ENCODE measurements around the gene BHLHE41.

BHLHE41 gene

DNA sequence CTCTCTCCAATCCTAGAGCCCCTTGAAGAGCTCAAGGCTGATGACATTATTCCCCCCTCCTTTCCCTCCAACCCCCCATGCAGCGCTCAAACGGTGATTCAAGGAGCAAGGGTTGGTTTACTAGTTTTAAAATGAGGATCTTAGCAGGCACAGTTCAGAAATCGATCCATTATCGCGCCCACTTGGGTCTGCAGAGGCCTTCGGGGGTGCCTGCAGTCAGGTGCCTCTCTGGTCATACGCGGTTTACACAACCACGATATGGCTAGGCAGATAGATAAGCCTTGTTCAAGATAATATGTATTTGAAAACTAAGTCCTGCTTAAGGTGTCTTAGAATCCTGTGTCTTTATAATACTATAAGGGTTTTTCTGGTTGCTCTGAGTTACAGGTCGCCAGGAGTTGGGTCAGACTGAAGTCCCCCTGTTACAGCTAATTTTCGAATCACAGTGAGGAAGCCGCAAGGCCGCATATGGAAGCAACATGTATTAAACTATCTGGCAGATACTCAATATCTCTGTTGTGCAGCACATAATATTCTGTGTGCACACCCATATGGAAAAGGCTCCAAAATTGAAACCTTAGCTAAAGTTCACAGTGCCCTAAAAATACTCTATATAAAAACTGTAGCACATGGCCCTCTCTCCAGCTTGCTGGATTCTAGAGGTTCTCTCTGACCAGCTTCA lies 10.0 kb downstream of the BHLHE41 start:
- peak overlapping the region; percentile 48 to 54 for H3K4me3 ChIP-seq (replicated peaks in 1 of 2; ENCODE audit: low read depth in 2 of 2, low read length in 2 of 2)
- no peak for DNase-seq (ENCODE audit: low read depth in 2 of 2)
- TF ChIP-seq CTCF (IDR thresholded peaks at IDR 0.05; ENCODE audit: low read depth, low read length), result no peak

DNA sequence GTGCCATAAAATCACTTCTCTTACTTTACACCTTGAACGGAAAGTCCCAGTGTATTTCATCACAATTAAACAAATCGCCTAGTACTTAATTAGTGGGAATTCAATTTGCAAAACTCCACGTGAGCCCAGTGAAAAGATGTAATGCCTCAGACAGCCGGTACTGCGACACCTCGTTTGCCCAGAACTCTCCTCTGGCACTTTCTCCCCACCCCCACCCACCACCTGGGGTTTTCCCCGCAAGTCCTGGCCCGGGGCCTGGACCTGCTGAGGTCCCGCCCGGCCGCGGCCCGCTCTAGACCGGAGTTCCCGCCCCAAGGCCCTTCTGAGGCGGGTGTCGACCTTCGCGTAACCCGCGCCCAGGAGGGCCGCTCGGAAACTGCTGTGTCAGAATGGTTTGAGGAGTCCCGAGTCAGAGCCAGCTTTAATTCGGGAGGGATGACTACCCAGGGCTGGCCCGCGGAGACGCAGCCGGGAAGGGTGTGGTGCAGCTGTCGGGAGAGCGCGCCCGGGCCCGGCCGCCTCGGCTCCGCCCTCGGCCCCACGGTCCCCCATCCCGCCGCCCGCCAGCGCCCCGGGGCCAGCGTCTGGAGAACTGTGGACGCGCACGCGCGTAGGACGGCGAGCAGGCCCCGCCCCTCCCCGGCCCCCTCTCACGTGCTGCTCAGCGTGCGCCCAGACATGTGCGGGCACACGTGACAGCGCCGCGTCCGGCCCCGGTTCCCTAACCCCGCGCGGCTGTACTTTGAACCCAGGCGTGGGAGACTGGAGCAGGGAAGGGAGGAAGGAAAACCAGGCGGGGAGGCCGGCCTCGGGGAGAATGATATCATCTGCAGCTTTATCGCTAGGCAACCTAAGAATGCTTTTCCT lies 10.8 kb downstream of the BHLHE41 start:
- peak; percentile 90 to 91 for DNase-seq (ENCODE audit: low read depth in 2 of 2)
- TF ChIP-seq CTCF (IDR thresholded peaks at IDR 0.05; ENCODE audit: low read depth, low read length), result peak; percentile 39
- peak overlapping the region; percentile 54 to 58 for H3K4me3 ChIP-seq (replicated peaks in 1 of 2; ENCODE audit: low read depth in 2 of 2, low read length in 2 of 2)

DNA sequence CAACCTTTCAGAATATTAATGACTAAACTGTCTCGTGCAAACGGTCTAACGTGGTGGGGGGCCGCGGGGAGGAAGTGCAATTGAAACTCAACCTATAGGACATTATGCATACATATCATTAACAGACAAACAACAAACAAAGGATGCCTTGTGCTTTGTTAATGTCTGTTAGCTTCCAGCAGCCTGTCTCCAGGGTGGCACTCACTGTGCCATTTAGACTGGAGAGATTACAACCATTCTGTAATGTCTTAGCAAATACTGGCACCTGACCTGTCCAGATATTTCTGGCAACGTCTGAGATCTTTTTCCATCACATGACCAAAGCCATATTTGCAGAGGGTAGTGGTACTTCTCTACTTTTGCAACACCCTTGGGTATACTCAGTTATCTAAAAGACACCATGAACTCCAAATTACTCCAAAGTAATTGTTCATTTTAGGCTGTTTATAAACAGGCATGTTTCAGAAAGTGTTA lies 11.6 kb downstream of the BHLHE41 start:
- no peak for DNase-seq (ENCODE audit: low read depth in 2 of 2)
- H3K4me3 ChIP-seq (replicated peaks in 1 of 2; ENCODE audit: low read depth in 2 of 2, low read length in 2 of 2), result no peak overlapping the region
- TF ChIP-seq CTCF (IDR thresholded peaks at IDR 0.05; ENCODE audit: low read depth, low read length), result no peak

DNA sequence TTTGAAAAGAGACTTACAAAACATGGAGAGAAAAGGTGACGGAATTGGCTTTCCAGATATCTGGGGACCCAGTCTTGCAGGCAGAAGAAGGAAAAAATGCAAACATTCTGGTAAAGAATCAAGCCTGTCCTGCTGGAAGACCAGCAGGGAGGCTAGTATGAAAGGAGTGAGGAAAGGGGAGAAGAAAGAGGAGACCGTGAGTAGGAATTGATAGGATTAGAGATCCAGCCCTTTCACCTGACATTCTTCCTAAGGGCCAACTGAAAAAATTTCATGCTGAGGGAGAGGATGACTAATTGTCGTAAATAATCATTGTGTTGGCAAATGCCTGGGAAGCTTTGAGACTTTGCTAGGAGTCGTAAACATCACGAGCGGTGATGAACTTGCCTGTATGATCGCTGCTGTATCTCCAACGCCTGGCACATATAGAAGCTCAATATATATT lies 12.1 kb downstream of the BHLHE41 start:
- no peak for DNase-seq (ENCODE audit: low read depth in 2 of 2)
- TF ChIP-seq CTCF (IDR thresholded peaks at IDR 0.05; ENCODE audit: low read depth, low read length), result no peak
- no peak overlapping the region for H3K4me3 ChIP-seq (replicated peaks in 1 of 2; ENCODE audit: low read depth in 2 of 2, low read length in 2 of 2)

DNA sequence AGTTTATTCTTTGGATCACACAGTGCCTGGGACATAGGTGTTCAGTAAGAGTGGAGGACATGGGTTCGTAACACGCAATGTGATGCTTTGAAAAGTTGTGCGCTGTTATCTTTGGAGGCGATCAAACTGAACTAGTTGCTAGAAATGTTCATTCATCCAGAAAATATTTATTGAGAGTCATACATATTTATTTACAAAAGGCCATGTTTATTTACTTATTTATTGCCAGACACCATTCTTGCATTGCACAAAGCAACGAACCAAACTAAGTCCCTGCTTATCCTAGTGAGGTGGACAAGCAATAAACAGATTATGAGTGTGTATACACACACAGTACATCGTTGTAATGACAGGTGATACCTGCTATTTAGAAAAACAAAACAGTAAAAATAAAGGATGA lies 12.6 kb downstream of the BHLHE41 start:
- TF ChIP-seq CTCF (IDR thresholded peaks at IDR 0.05; ENCODE audit: low read depth, low read length), result no peak
- no peak overlapping the region for H3K4me3 ChIP-seq (replicated peaks in 1 of 2; ENCODE audit: low read depth in 2 of 2, low read length in 2 of 2)
- no peak for DNase-seq (ENCODE audit: low read depth in 2 of 2)

DNA sequence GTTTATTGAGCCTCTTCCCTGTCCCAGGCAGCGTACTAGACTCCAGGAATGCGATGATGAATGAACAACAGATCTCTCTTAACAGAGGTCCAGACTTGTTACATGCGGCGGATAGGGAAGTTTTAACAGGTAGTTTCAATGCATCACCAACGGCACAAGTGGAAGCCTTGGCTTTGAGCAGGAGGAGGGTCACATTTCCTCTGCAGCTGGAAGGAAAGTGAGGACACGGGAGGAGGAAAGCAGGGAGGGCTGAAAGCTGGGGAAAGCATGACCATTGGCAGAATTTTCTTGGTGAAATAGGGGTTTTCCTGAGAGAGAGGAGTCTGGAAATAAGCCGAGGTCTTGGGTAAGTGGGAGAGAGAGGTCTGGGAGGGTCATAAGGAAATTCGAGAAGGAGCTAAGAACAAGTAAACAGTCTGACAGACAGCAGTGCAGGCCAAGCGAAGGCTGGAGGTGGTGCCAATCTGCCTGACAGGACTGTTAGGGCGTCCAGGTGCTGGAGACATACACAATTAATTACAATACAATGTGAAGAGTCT lies 15.4 kb downstream of the BHLHE41 start:
- TF ChIP-seq CTCF (IDR thresholded peaks at IDR 0.05; ENCODE audit: low read depth, low read length), result no peak
- no peak overlapping the region for H3K4me3 ChIP-seq (replicated peaks in 1 of 2; ENCODE audit: low read depth in 2 of 2, low read length in 2 of 2)
- DNase-seq (ENCODE audit: low read depth in 2 of 2), result peak; percentile 44 to 60

Measured in cardiac fibroblast (primary cell).